SU-DHL-6 (cell line): ENCODE measurements around the gene TMIE.

Experiments used
- H2AFZ ChIP-seq: fragments of 200-600 bp; sonication (generic); 2 replicates; pipeline ENCODE4 v1.6.1; 2014; ENCODE audit warnings: low read depth, mild to moderate bottlenecking, moderate library complexity, mixed read lengths, antibody characterized with exemption, low read length; ENCODE audit not compliant: severe bottlenecking
- H3F3A ChIP-seq: fragments of 200-600 bp; shearing (Covaris generic); 2 replicates; pipeline ENCODE4 v1.6.0; 2016; ENCODE audit warnings: antibody characterized with exemption, mild to moderate bottlenecking; ENCODE audit not compliant: insufficient read depth
- H3K27ac ChIP-seq: fragments of 200-600 bp; sonication (generic); 2 replicates; pipeline ENCODE4 v1.5.1; 2016; ENCODE audit warnings: low read depth, mild to moderate bottlenecking, low read length, moderate library complexity, mixed read lengths
- H3K27me3 ChIP-seq: fragments of 200-600 bp; sonication (generic), shearing (Covaris generic); 2 replicates; pipeline ENCODE4 v1.6.0; 2014; ENCODE audit warnings: mild to moderate bottlenecking, low read length
- H3K36me3 ChIP-seq: fragments of 200-600 bp; sonication (generic); 2 replicates; pipeline ENCODE4 v1.6.1; 2014; ENCODE audit warnings: mild to moderate bottlenecking, low read length, mixed read lengths
- H3K4me2 ChIP-seq: fragments of 300-600, 200-600 bp; shearing (Covaris generic), sonication (generic); 2 replicates; pipeline ENCODE4 v1.6.0; 2014; ENCODE audit warnings: low read length, low read depth, mild to moderate bottlenecking; ENCODE audit not compliant: poor library complexity, severe bottlenecking
- H3K4me3 ChIP-seq: fragments of 200-600 bp; sonication (generic); 2 replicates; pipeline ENCODE4 v1.5.1; 2014; ENCODE audit warnings: antibody characterized with exemption, low read length, mild to moderate bottlenecking, mixed read lengths; ENCODE audit not compliant: insufficient read depth, poor library complexity, severe bottlenecking
- H3K79me2 ChIP-seq: fragments of 200-600 bp; sonication (generic); 2 replicates; pipeline ENCODE4 v1.6.1; 2014; ENCODE audit warnings: mild to moderate bottlenecking, low read length, moderate library complexity; ENCODE audit not compliant: insufficient read depth
- H3K9ac ChIP-seq: fragments of 200-600 bp; sonication (generic); 2 replicates; pipeline ENCODE4 v1.7.0; 2014; ENCODE audit warnings: mild to moderate bottlenecking, low read length
- H3K9me2 ChIP-seq: fragments of 200-600 bp; sonication (generic); replicated peaks from 2 replicates; pipeline ENCODE4 v1.6.1; 2014; ENCODE audit warnings: low read length; ENCODE audit not compliant: insufficient read depth
- H3K9me3 ChIP-seq: fragments of 200-600 bp; sonication (generic); 2 replicates; pipeline ENCODE4 v1.6.1; 2014; ENCODE audit warnings: low read length, mixed read lengths; ENCODE audit not compliant: insufficient read depth
- H4K20me1 ChIP-seq: fragments of 200-600 bp; sonication (generic); 2 replicates; pipeline ENCODE4 v1.6.1; 2014; ENCODE audit warnings: low read depth, mild to moderate bottlenecking, antibody characterized with exemption, low read length, moderate library complexity, mixed read lengths
- CTCF ChIP-seq: fragments of 200-600 bp; sonication (generic); IDR thresholded peaks from one replicate; pipeline ENCODE4 v1.5.1; 2017; ENCODE audit warnings: antibody characterized with exemption, mild to moderate bottlenecking, low read length, moderate library complexity; ENCODE audit not compliant: insufficient read depth, poor library complexity, severe bottlenecking
- EZH2phosphoT487 ChIP-seq: fragments of 200-600 bp; sonication (generic), shearing (Covaris generic); conservative IDR thresholded peaks from 2 replicates; pipeline ENCODE4 v1.6.1; 2018; ENCODE audit warnings: mild to moderate bottlenecking, antibody characterized with exemption, low read length, moderate library complexity, mixed read lengths

The TMIE gene

DNA sequence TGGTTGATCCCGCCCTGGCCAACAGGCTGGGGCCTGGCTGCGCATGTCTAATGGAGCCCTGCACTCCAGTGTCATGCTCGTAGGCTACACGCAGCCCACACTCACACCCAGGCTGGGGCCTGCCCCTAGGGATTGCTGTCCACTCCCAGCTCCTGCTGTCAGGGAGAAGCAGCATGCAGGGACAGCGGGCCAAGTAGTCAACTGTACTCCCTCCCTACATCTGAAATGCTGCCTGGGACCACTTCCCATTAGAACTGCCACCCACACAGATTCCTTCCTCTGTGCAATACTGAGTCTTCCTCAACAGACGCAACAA is 23.8 kb upstream of the TMIE start:
- Histone ChIP-seq H3K36me3 (no peaks in the 10 kb centered on the region), H3K79me2 (no peaks in the 10 kb centered on the region), H2AFZ (no peak overlapping the region), H3K9ac (no peak overlapping the region), H3K4me2 (no peak overlapping the region), H3K9me3 (no peaks in the 10 kb centered on the region), H4K20me1 (no peaks in the 10 kb centered on the region), H3K27ac (no peak overlapping the region), H3F3A (no peaks in the 10 kb centered on the region), H3K27me3 (no peaks in the 10 kb centered on the region), H3K4me3 (no peak overlapping the region), H3K9me2 (no peaks in the 10 kb centered on the region)
- TF ChIP-seq EZH2phosphoT487 (no peak), CTCF (no peak)

DNA sequence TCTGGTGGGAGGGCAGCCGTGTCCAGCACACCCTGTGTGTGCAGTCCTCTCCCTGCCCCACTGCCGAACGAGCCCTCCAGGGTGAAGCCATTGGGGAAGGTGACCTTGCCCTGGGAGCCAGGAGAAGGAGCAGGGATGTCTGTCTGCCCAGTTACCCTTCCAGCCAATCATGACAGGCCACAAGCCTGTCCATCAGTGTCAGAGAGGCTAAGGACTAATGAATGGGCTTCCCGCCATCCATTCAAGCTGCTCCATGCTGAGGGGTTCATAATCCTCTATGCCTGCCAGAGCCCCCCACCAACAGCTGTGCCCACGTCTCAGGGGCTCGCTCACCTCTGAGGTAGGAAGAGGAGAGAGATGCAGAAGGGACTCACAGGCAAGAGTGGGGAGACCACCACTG is 22.9 kb upstream of the TMIE start:
- no peak overlapping the region for H3K4me2 ChIP-seq
- no peak overlapping the region for H3K4me3 ChIP-seq
- no peak overlapping the region for H3K27ac ChIP-seq
- H3K9ac ChIP-seq, result no peak overlapping the region
- H3K79me2 ChIP-seq, result no peaks in the 10 kb centered on the region
- no peaks in the 10 kb centered on the region for H3F3A ChIP-seq
- TF ChIP-seq EZH2phosphoT487 (no peak), CTCF (no peak)
- no peaks in the 10 kb centered on the region for H3K36me3 ChIP-seq
- no peaks in the 10 kb centered on the region for H3K9me3 ChIP-seq
- H3K9me2 ChIP-seq, result no peaks in the 10 kb centered on the region
- H3K27me3 ChIP-seq, result no peaks in the 10 kb centered on the region
- no peaks in the 10 kb centered on the region for H4K20me1 ChIP-seq
- no peak overlapping the region for H2AFZ ChIP-seq

- no peaks in the 10 kb centered on the region for H3K36me3 ChIP-seq
- no peaks in the 10 kb centered on the region for H3K79me2 ChIP-seq
- H2AFZ ChIP-seq, result no peak overlapping the region
- TF ChIP-seq EZH2phosphoT487, result no peak
- no peak for TF ChIP-seq CTCF
- no peaks in the 10 kb centered on the region for H4K20me1 ChIP-seq
- no peaks in the 10 kb centered on the region for H3F3A ChIP-seq
- H3K27ac ChIP-seq, result no peak overlapping the region
- H3K4me3 ChIP-seq, result no peak overlapping the region
- H3K9me2 ChIP-seq, result no peaks in the 10 kb centered on the region
- H3K9me3 ChIP-seq, result no peaks in the 10 kb centered on the region
- no peak overlapping the region for H3K4me2 ChIP-seq
- H3K9ac ChIP-seq, result no peak overlapping the region
- no peaks in the 10 kb centered on the region for H3K27me3 ChIP-seq
These were observed 21.5 kb upstream of the TMIE start for GRCh38 chr3:46679681-46680080.
